Upper lobe of left lung (tissue), 4 donors: ENCODE data around the gene ACACA.

Experiments
- CTCF ChIP-seq, 6 experiments: fragments of 450-650 bp in 4 of 6; fragments of 200-600 bp in 2 of 6; sonication (generic) in 2 of 6; IDR thresholded peaks; one replicate each; pipeline ENCODE4 v1.5.1; 2016 to 2019; ENCODE audit warnings: antibody characterized with exemption in 6 of 6
- EP300 ChIP-seq, 4 donors: sonication (generic); formaldehyde crosslinking; IDR thresholded peaks; one replicate each; pipeline ENCODE4 v1.5.1; 2017; ENCODE audit warnings: antibody characterized with exemption in 4 of 4, control low read depth in 2 of 4
- POLR2A ChIP-seq, 4 donors: fragments of 450-650 bp; IDR thresholded peaks; one replicate each; pipeline ENCODE4 v1.5.1; 2016 to 2017; ENCODE audit warnings: antibody characterized with exemption in 4 of 4, mild to moderate bottlenecking in 2 of 4

GRCh38 chr17:37060094-37060493 lies 346.5 kb downstream of the ACACA start:
- no peak for TF ChIP-seq CTCF (IDR thresholded peaks at IDR 0.05)
- TF ChIP-seq EP300 (IDR thresholded peaks at IDR 0.05) = no peak
- TF ChIP-seq POLR2A (IDR thresholded peaks at IDR 0.05) = no peak
